GM19239 (cell line): ENCODE measurements around the gene LENEP.
A peak's percentile ranks its signal among the peaks of the same experiment; 100 is the strongest.

Experiments used
- DNase-seq: peaks from one replicate; pipeline ENCODE4 v3.0.0; 2011; ENCODE audit warnings: low spot score; ENCODE audit not compliant: insufficient read length
- FAIRE-seq: peaks from 2 replicates; lab custom pipeline; 2011; peaks lifted over from hg19 to GRCh38; lab: Jason Lieb, UNC

The LENEP gene

DNA sequence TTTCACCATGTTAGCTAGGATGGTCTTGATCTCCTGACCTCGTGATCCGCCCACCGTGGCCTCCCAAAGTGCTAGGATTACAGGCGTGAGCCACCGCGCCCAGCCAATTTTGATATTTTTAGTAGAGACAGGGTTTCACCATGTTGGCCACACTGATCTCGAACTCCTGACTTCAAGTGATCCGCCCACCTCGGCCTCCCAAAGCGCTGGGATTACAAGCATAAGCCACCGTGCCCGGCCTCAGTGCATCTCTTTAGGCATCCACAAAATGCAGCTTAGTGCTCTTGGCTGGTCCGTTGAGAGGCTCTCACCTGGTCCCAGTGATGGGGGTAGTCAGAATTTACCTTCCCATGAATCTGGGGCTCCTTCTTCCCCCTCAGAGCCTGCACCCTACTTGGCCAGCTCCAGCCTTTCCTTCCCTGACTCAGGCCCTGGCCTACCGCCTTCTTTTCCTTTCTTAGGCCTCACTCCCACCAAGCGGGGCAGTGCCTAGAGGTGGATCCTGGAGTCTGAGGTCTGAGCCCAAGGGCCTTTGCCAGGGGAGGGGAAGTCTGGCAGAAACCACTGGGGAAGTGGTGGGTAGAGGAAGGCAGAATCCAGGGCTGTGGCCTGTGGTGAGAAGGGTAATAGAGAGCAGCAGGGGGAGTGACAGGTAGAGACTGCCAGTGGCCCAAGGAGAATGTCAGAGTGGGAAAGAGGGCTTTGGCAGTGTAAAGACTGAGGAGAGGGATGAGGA is 3.7 kb downstream of the LENEP start:
- DNase-seq, result no peak
- FAIRE-seq, result no peak

DNA sequence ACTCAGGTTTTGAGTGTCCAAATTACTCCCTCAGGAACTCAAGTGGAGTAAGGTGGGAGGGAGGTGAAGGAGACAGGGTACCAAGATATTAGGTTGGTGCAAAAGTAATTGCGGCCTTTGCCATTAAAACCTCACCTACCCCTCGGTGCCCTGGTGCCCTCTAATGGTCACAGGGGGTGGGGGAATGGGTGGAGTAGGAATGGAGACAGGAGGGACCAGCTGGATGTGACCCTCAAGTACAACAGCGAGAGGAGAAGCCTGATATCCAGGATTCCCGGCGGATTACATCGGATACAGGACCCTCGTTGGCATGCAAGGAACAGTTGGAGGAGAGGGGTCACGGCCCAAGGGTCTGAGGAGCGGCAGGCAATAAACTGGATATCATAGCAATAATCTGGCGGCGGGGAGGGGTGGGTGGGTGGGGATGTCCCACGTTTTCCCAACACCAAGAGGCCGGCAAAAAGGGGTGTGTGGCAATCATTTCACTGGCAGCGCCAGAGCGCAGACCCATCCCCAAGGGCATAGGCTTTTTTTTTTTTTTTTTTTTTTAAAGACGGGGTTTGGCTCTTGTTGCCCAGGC is 4.9 kb downstream of the LENEP start:
- no peak for FAIRE-seq

DNA sequence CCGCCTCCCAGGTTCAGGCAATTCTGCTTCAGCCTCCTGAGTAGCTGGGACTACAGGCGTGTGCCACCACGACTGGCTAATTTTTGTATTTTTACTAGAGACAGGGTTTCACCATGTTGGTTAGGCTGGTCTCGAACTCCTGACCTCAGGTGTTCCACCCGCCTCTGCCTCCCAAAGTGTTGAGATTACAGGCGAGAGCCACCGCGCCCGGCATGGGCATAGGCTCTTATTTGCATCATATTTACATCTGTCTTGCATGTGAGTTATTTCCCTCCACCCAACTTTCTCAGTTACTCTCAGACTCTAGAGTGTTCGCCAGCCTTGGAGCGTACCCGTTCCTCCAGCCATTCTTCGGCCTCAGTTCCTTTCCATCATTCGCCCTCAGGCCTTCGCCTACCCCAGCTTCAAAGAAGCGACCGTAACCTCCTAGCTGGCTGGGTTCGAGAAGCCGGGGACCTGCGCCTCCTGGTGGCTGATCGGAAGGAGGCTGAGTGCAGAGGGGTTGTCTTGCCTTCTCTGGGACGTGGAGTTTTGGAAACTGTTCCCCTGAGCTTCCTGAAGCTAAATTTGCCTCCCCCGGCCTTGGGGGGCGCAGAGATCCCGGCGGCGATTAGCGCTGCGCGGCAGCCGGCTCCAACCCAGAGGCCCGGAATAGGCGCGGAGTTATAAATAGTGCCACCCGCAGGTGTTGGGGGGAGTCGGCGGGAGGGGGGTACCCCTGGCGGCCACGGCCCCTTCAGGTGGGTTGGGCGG is 5.6 kb downstream of the LENEP start:
- FAIRE-seq, result peak; percentile 92
- DNase-seq, result peak; percentile 80

More for the DNA sequence above, 4.9 kb downstream of the LENEP start:
- no peak for DNase-seq

DNA sequence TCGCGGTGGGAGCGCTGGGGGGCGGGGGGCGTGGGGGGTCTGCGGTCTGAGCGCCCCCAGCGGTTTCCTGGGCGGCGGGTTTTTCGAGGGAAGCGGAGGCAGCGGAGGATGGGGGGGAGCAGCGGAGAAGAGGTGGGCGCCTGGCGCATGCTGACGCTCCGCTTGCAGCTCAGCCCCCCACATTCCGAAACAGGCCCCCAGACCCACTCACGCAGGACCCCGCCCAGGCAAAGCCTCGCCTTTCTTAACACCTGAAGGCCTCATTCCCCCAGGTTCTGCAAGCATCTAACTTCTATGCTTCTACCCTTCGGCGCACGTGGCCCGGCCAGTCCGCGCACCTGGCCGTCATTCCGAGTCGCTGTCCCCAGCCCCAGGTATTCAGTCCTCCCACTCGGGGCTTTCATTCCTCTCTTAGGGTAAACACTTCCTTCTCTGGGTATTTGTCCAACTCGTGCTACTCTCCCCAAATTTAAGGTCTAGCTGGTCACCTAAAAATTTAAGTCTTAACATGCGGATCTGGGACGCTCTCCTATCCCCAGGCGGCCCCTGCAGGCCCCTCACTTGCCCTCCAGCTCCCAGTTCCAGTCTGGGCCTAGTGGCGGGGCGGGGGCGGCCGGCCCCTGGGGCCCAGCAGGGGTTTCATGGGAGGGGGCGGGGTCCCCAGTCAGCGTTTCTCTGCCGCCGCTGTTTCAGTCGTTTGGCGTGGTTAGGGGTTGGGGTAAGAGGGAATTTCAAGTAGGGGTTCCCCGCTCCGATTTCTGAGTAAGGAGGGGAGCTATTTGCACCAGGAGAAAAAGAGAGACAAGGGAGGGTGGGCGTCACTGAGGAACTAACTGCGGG is 6.4 kb downstream of the LENEP start:
- DNase-seq (no peak), FAIRE-seq (peak; percentile 28)

DNA sequence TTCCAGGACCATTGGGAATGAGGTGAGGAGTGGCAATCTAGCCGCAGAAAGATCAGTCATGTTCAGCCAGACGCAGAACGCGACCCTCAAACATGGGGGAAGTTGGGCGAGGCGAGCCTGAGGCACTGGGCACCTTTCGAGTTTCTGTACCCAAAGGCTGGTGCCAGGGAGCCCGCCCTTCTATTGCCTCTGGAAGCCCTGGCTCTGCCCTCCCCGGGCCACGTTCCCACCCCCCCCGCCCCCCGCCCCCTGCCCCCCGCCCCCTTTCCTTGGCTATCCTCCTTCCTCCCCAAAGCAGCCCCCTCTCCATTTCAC is 7.0 kb downstream of the LENEP start:
- FAIRE-seq (no peak), DNase-seq (no peak)

DNA sequence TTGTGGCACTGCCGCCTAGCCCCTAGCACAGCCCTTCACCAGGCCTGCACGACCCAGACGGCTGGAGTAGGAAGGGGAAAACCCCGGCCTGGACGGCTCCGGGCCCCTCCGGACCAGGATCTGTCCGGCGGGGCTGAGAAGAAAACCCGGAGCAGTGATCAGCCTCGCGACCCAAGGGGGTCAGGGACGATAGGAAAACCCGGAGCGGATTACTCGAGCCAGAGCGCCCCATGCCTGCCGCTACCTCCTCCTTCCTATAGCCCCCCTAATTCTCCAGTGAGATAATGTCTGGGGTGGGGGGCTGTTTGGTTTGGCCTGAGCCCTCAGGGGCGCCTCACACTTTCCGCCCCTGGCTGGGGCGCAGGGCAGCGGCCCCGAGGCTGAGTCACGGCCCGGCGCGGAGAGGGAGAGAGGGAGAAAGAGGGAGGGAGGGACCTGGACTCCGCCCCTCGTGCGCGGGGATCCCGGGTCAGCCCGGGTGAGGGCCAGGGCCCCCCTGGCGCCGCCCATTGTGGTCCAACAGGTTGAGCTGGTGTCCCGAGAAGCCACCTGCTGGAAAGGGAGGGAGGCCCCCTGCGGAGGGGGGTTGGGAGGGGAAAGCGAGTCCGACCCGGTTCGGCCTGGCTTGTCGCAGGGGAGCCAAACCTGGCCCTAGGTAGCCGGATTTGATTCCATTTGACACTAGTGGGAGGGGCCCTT is 7.5 kb downstream of the LENEP start:
- DNase-seq (no peak), FAIRE-seq (peak; percentile 88)

DNA sequence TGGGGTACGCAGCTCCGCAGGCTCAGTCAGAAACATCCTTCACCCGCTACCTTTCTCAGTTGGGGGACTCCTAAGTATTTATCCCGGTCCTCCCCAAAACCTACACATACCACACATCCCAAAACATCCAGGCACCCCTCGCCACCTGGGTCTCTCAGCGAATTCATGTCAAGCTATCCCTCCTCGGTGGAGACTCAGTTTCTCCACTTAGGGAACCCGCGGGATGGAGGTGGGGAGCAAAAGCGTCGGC is 8.0 kb downstream of the LENEP start:
- DNase-seq (no peak), FAIRE-seq (no peak)

DNA sequence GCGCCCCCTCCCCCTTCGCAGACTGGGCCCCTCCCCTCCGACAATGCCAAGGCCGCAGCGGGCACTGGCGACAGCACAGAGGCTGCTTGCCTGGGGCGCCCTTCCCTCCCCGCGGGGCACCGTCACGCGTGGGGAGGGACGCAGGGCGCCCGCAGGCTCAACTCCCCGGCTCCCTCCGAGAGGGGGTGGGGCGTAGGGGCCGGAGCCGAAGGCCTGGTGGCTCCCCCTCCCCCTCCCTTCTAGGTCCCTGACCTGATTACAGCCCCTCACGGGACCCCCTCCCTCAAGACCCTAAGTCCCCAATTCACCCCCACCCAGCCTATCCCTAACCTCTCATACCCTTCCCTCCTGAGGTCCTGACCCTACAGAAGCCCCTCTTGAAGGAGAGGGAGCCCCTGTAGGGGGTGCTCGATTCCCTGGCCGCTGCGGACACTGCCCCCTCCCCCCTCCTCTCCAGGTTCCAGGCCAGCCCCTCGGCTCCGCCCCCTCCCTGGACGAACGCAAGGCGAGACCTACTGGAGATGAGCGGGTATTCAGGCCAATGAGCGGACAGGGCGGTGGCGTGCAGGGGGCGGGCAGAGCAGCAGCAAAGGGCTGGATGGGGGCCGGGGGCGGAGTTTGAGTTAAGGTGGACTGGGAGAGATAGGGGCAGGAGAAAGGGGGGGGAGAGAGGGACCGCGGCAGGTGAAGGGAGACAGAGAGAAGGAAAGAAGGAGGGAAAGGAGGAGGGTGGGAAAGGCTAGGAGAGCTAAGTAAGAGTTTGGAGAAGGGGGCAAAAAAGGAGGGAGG is 8.5 kb downstream of the LENEP start:
- peak; percentile 90 for DNase-seq
- FAIRE-seq, result peak; percentile 97

DNA sequence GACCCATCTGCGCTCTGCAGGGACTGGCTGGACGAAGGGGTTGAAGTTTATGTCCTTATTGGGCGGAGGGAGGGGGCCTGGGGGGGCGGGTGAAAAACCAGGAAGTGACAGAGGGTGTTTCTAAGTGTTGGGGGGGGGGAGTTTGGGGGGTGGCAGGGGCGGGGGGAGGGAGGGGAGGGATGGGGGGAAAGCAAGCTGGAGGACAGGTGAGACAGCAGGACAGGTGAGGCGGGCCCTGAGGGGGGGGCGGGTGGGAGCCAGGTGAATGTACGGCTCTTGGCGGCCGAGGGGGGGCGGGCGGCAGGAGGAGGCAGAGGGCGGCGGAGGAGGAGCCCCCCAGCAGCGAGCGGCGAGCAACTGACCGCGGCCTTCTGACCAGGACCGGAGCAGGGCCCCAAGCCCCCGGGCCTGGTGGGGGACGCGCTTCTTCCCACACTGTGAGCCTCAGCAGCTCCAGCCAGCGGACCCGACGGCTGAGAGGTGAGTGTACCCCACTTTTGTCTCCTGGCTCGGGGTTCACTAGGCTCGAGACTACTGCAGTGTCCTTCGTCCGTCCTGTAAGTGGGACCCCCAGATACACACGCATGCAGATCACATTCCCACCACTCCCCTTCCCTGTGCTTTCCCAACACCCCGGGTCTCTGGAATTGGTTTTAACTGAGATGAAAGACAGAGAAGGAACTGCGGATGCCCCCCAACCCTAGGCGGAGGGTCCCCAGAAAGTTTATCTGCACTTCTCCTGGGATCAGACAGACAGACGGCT is 9.3 kb downstream of the LENEP start, which contains the start of gene ZBTB7B:
Gene ZBTB7B, plus strand, starts transcription at position 339 of the 763 bp plus-strand sequence. CDS start 11,859 bp downstream, outside the sequence.
- FAIRE-seq, result no peak
- DNase-seq, result no peak

DNA sequence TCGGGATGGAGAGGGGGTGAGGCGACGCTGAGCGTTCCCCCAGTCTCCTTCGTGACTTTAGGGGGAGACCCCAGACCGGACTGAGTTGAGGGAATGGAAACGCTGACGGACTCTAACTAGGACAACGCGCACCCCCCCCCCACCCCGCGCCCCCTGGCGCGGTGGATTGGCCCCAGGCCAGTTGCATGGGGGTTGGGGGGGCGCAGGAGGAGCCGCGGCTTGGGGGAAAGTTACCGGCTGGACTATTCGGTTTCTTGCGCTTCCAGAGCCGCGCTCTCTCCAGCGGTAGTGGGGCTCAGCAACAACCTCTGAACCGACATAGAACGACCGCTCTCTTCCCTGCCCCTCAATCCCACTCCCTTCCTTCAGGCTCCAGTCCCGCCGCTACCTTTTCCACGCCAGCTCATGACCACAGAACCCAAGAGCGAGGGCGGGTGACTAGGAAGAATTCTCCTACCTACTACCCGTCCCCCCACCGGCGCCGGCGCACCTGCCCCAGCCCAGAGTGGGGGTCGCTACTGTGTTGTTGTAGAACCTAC is 9.9 kb downstream of the LENEP start:
- DNase-seq (no peak), FAIRE-seq (no peak)

DNA sequence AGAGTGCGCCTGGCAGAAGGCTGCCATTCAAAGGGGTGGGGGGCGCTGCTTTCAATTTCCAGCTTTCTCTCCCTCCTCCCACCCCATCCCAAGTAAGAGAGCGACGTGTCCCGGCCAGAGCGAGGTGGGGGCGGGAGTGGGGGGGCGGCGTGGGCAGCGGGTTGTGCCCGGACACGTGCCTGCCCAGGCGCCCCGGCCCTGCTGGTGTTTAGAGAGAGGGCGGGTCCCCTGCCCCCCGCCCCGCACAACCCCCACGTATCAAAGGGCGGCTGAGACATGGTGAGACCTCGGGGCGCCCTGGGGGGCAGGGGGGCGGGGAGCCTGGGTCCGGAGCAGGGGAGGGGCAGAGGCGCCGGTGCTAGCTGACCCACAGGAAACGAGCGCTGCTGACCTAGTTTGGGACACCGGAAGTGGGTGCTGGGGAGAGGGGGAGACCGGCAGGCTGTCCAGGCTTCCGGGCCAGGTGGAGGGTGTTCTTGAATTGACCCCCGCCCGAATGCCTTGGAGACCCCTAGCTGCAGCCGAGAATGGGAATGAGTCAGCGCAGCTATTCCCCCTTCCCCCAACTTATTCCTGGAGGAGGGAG is 10.5 kb downstream of the LENEP start:
- FAIRE-seq (peak; percentile 64), DNase-seq (no peak)

DNA sequence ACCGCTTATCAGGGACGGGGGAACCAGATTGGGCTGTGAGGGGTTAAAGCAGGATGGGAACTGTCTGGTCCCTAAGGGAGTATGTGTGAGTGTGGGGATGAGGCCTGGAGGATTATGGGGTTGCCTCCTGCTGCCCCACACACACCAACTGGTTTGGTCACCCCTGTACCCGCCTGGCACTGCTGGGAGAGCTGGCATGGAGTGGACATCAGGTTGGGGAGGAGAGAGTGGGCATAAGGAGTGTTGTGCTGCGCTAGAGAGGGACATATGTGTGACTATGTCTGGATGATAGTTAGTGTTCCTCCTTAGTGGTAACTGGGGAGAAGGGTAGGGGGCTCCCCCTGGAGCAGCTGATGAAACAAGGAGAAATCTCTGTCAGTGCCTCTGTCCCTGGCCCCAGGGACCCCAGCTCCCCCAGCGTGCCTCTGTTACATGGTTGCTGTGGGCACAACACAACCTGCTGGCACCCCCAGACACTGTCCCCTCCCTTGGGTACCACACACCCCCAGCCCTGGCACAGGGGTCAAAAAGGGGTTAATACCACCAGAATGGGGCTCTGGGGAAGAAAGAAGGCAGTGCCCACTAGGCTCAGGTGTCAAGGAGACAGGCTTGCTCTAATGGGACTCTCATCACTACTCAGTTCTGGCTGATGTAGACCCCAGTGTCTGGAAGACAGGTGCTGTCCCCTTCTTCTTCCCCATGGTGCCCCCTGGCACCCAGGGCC is 11.1 kb downstream of the LENEP start:
- FAIRE-seq, result peak; percentile 61
- no peak for DNase-seq

DNA sequence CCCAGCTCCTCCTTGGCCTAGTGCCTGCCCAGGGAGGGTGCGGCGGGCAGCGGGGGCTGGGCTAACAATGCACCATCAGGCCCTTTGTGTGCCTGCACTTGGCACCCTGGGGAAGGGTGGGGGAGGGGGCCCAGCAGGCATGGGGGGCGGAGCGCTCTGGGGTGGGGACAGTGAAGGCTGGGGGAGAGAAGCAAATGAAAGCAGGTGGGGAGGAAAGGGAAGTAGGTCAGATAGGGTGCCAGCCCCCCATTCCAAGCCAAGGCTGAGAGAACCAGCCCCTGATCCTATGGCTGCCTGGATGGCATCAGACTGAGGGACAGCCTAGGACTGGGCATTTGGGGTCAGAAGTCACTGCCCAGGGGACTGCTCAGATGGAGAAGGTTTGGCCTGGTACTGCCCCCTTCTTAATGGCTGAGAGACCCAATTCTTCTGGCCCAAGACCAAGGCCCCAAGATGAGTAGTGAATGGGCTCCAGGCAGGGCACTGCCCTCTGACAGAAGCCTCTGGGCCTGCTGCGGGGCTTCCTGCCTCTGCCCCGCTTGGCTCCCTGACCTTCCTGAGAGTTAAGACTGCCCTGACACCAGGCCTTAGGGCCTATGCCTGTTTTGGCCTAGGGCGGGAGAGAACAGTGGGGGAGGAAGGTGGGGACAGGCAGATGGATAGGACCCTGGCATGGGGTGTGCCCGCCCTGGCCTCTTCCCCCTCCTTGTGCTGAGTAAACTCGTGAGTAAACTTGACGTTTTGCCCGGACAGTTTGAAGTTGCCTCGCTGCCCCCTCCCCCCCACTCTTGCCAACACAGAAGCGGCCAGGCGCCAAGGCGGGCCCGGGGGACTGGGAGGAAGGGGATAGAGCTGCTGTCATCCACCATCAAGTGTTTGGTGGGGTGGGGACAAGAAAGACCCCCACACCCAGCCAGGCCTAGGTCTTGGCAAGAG is 12.0 kb downstream of the LENEP start:
- FAIRE-seq, result no peak
- no peak for DNase-seq

DNA sequence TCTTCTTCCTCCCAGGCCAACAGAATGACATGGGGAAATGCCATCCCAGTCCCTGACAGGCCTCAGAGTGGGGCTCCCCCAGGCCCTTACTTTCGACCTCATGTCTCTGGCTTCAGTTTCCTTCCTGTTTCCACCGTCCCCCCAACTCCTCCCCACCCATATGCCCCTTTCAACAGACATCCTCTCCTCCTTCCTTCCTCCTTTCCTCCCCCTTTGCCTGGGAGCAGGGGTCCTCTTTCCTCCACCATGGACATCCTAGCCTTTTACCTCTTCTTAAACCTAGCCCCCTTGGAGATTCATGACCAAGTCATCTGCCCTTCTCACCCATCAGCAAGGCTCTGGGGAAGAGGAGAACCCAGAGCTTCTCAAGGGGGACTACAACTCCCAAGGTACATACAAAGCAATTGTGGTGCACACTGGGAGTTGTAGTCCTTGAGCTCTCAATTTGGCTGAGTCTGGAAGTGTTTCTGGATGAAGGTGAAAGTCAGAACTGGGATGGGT is 13.3 kb downstream of the LENEP start:
- FAIRE-seq (peak; percentile 92), DNase-seq (no peak)

DNA sequence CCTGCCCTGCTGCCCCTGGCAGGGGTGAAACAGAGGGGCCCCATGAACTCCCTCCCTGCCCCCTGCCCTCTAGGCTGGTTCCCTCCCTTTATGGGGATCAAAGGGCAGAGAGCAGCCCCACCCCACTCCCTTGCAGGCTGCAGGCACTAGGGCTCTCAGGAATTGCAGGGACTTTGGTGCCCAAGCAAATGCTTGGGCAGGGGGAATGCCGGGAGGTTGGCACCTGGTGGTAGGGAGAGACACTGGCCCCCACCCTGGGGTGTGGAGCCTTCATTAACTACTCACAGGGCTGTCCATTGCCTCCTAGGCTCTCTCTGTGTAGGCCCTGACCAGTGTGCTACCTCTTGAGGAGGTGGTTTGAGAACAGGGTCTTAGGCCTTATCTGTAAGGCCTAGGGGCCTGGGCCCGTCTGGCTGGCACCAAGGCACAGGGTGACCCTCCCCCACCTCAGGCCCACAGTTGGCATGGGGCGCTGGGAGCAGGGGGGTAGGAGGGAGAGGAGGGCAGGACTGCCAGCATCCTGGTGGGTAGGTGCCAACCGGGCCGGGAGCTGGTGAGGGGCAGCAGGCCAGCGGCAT is 14.0 kb downstream of the LENEP start:
- peak; percentile 33 for FAIRE-seq
- DNase-seq, result no peak
